HepG2 (cell line): Measurements from ENCODE around the gene VCL. TPM values are rescaled to one million over a fixed set of nuclear protein-coding genes. Genes with fewer than 3 reads are reported as not detected.

Experiments used
- ASH2L ChIP-seq: fragments of 300-600, 200-600 bp; sonication (generic); IDR thresholded peaks from 2 replicates; pipeline ENCODE4 v1.7.0; 2017; ENCODE audit warnings: low read depth, mild to moderate bottlenecking, moderate library complexity, mixed read lengths, low read length; ENCODE audit not compliant: insufficient read length
- ATRX ChIP-seq: sonication (generic); formaldehyde crosslinking; IDR thresholded peaks from 2 replicates; pipeline ENCODE4 v1.4.0; 2020; ENCODE audit warnings: missing genetic modification reagents, borderline replicate concordance
- ELK4 ChIP-seq: sonication (generic); formaldehyde crosslinking; IDR thresholded peaks from 2 replicates; pipeline ENCODE4 v1.9.0; 2021; ENCODE audit warnings: missing genetic modification reagents, borderline replicate concordance
- HDAC6 ChIP-seq: fragments of 200-600 bp; sonication (generic); IDR thresholded peaks from 2 replicates; pipeline ENCODE4 v1.7.0; 2017; ENCODE audit warnings: mild to moderate bottlenecking, antibody characterized with exemption, low read length, low read depth
- HNRNPK ChIP-seq: fragments of 200-400 bp; formaldehyde crosslinking; IDR thresholded peaks from 2 replicates; pipeline ENCODE4 v1.6.1; 2018; ENCODE audit warnings: low read length, low read depth, moderate library complexity, mild to moderate bottlenecking; ENCODE audit not compliant: poor library complexity, severe bottlenecking
- MIXL1 ChIP-seq: IDR thresholded peaks from 2 replicates; pipeline ENCODE4 v1.6.1; 2016
- NRL ChIP-seq: sonication (generic); formaldehyde crosslinking; IDR thresholded peaks from 2 replicates; pipeline ENCODE4 v1.5.0; 2020; ENCODE audit warnings: missing genetic modification reagents, mild to moderate bottlenecking, moderate library complexity, borderline replicate concordance
- PBX2 ChIP-seq: IDR thresholded peaks from 2 replicates; pipeline ENCODE4 v1.6.1; 2016; ENCODE audit warnings: control low read depth
- SP5 ChIP-seq: IDR thresholded peaks from 2 replicates; pipeline ENCODE4 v1.6.1; 2016; ENCODE audit warnings: low read depth, borderline replicate concordance
- SRSF4 ChIP-seq: fragments of 200-400 bp; formaldehyde crosslinking; IDR thresholded peaks from one replicate; pipeline ENCODE4 v1.6.1; 2018; ENCODE audit warnings: mild to moderate bottlenecking, low read depth, low read length, moderate library complexity; ENCODE audit not compliant: poor library complexity, severe bottlenecking
- TFE3 ChIP-seq: IDR thresholded peaks from 2 replicates; pipeline ENCODE4 v1.6.1; 2016
- TRAFD1 ChIP-seq: sonication (generic); formaldehyde crosslinking; IDR thresholded peaks from 2 replicates; pipeline ENCODE4 v1.5.1; 2020; ENCODE audit warnings: missing genetic modification reagents, mild to moderate bottlenecking, borderline replicate concordance
- ZFY ChIP-seq: sonication (generic); formaldehyde crosslinking; IDR thresholded peaks from 2 replicates; pipeline ENCODE4 v1.4.0; 2020; ENCODE audit warnings: missing genetic modification reagents
- ZHX1 ChIP-seq: sonication (generic); formaldehyde crosslinking; IDR thresholded peaks from 2 replicates; pipeline ENCODE4 v1.8.1; 2022; ENCODE audit warnings: low read depth, mild to moderate bottlenecking, missing genetic modification reagents
- ZMYM4 ChIP-seq: sonication (generic); formaldehyde crosslinking; IDR thresholded peaks from 2 replicates; pipeline ENCODE4 v1.8.1; 2023; ENCODE audit warnings: mild to moderate bottlenecking, missing genetic modification reagents
- ZNF30 ChIP-seq: sonication (generic); formaldehyde crosslinking; IDR thresholded peaks from 2 replicates; pipeline ENCODE4 v1.5.0; 2020; ENCODE audit warnings: mild to moderate bottlenecking, missing genetic modification reagents
- ZNF496 ChIP-seq: sonication (generic); formaldehyde crosslinking; IDR thresholded peaks from 2 replicates; pipeline ENCODE4 v1.8.1; 2023; ENCODE audit warnings: mild to moderate bottlenecking, moderate library complexity, missing genetic modification reagents; ENCODE audit not compliant: insufficient replicate concordance
- ZNF784 ChIP-seq: sonication (generic); formaldehyde crosslinking; IDR thresholded peaks from 2 replicates; pipeline ENCODE4 v1.5.1; 2020; ENCODE audit warnings: missing genetic modification reagents, mild to moderate bottlenecking, borderline replicate concordance
- ZSCAN9 ChIP-seq: IDR thresholded peaks from 2 replicates; pipeline ENCODE4 v1.6.1; 2016; ENCODE audit warnings: borderline replicate concordance
- polyA plus RNA-seq, 8 experiments: library from polyadenylated mRNA; depleted of rRNA in 3 of 8; stranded (reverse) in 7 of 8; unstranded in 1 of 8; fragments of >200 nt; fragmentation: Illumina TruSeq in 4 of 8; extraction: Trizol in 4 of 8; gene quantifications; 2 replicates each; pipeline versions ENCODE4 v1.2.1 to v1.2.3, GENCODE V29; 2011 to 2016; ENCODE audit warnings: low read depth in 4 of 8, missing spikeins in 1 of 8, mixed read lengths in 1 of 8; ENCODE audit not compliant: insufficient read depth in 1 of 8
- total RNA-seq, 5 experiments: library from RNA; depleted of rRNA; stranded (reverse); fragments of >200 nt; fragmentation: Illumina TruSeq; extraction: Trizol; gene quantifications; 2 replicates each; pipeline ENCODE4 v1.2.3, GENCODE V29; 2016; ENCODE audit warnings: low read depth in 1 of 5

Gene VCL
- total and polyA plus RNA-seq, 2 of the 13 experiments (the other 11 are each of a cell fraction or from before 2014, with no cell fraction given): 17.3 to 26.9 TPM

- TF ChIP-seq TRAFD1 (CRISPR knock-in tag): no peak
- peak; percentile 54; the same call in 1 of the 2 replicates for TF ChIP-seq MIXL1 (CRISPR knock-in tag)
- 0 out of 2 replicates have a peak, but pooled peaks have one; percentile 14 for TF ChIP-seq ZSCAN9 (CRISPR knock-in tag)
- TF ChIP-seq NRL (CRISPR knock-in tag): no peak
- no peak for TF ChIP-seq TFE3 (CRISPR knock-in tag)
- TF ChIP-seq ZHX1 (CRISPR knock-in tag): no peak
- TF ChIP-seq SP5 (CRISPR knock-in tag): no peak
- no peak for TF ChIP-seq PBX2
- TF ChIP-seq HDAC6: peak; percentile 97; the same call in 1 of the 2 replicates
- no peak for TF ChIP-seq ELK4 (CRISPR knock-in tag)
- TF ChIP-seq ASH2L: peak; percentile 94
- TF ChIP-seq ZNF30: no peak
- TF ChIP-seq ATRX (CRISPR knock-in tag): no peak
- TF ChIP-seq ZNF496 (CRISPR knock-in tag): no peak
- TF ChIP-seq ZFY: peak; percentile 70
- no peak for TF ChIP-seq SRSF4
- no peak for TF ChIP-seq ZMYM4 (CRISPR knock-in tag)
- TF ChIP-seq HNRNPK: no peak
- TF ChIP-seq ZNF784 (CRISPR knock-in tag): no peak
These were observed 152.5 kb downstream of the VCL start, which contains the start of gene AP3M1 (continued) for GRCh38 chr10:74150204-74150989.
